Measurements from ENCODE around the gene TCF23.
"Not testable (repeated sequence)": the region's sequence is repeated elsewhere in the genome, so short reads cannot be mapped to it uniquely, and the experiment has no call there.

The TCF23 gene

DNA sequence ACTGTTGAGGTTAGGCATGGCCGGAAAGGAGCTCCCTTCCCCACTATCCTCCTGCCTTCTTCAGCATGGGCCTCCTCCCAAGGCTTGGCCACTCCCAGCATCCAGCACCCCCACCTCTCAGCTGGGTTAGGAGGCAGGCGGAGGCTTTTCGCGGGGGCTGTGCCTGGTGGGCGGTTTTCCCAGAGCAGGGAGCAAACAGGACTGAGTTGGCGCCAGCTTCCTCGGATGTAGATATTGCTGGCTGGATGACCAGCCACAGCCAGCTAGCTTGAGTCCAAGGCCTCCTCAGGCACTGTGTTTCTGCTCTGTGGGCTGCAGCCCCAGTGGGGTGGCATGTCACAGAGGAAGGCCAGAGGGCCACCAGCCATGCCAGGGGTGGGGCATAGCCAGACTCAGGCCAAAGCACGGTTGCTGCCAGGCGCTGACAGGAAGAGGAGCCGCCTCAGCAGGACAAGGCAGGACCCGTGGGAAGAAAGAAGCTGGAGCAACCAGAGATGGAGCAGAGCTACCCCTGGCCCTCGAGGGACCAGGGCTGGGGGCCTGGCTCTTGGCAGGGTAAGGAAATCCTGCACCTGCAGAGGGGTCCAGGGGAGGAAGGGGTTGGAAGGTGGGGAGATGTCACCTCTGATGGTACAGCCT is at the start of gene TCF23:
Gene TCF23 (plus strand): TSS at position 204 of the 639 bp plus-strand sequence. CDS start 130 bp downstream, at position 334.
- DNase-seq (ENCODE audit: low read depth), result no peak

GRCh38 chr2:27099334-27099955 is 49.4 kb upstream of the TCF23 start:
- no peak for DNase-seq (ENCODE audit: low read depth)

DNA sequence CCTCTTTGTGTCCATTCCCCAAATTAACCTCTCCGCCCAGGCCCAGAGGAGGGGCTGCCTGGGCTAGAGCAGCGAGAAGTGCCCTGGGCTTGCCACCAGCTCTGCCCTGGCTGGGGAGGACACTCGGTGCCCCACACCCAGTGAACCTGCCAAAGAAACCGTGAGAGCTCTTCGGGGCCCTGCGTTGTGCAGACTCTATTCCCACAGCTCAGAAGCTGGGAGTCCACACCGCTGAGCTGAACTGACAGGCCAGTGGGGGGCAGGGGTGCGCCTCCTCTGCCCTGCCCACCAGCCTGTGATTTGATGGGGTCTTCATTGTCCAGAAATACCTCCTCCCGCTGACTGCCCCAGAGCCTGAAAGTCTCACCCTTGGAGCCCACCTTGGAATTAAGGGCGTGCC is 48.8 kb upstream of the TCF23 start:
- no peak for DNase-seq (ENCODE audit: low read depth)

DNA sequence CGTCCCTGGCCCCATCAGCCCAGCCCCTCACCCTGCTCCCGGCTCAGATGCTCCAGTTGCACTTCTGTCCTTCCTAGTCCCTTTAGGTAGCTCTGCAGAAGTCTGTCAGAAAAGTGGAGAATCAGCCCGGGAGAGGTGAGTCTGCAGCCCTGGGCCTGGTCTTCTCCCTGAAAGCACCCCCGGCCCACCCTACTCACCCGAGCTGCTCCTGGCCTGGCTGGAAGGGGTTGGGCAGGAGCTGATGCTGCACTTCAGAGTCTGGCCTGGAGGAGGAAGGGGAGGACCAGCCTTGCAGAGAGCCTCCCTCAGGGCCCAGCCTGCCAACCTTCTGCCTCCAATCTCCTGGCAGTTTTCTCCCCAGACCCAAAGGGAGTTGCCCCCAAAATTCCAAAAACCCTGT is 46.5 kb upstream of the TCF23 start:
- DNase-seq (ENCODE audit: low read depth), result no peak

DNA sequence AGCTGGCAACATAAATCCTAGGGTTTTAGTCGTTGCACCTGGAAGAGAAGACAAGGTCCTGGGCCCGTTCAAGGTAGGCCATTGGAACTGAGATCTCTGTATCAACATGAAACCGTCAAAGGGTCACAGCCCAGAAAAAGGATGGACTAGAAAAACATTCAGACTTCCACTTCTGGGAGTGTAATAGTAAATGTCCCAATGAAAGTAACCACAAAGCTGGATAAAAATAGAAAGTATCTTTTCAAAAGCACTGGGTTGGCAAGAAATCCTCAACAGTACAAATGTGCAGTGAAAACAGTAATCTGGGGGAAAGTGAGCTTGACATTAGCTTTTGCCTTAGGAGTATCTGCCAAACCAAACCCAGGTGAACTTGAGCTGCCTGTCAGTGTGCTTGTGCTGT is 42.8 kb upstream of the TCF23 start:
- no peak for DNase-seq (ENCODE audit: low read depth)

DNA sequence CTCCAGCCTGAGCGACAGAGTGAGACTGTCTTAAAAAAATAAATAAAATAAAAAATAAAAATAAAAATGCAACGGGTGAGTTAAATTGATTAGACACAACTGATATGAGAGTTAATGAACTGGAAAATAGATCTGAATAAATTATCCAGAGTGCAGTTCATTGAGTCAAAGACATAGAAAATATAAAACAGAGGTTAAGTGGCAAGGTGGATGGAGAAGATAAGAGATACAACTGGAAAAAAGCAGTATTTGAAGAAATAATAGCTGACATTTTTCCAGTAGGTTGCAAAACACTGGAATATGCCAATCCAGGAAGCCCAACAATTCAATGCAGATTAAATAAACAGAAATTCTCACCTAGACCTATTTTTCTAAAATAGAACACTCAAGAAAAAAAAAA is 40.6 kb upstream of the TCF23 start:
- no peak for DNase-seq (ENCODE audit: low read depth)

GRCh38 chr2:27109083-27109482 is 39.7 kb upstream of the TCF23 start:
- DNase-seq (ENCODE audit: low read depth), result no peak

GRCh38 chr2:27110603-27111352 is 38.0 kb upstream of the TCF23 start:
- not testable (repeated sequence) for DNase-seq (ENCODE audit: low read depth)

- DNase-seq (ENCODE audit: low read depth), result not testable (repeated sequence)
Observed at GRCh38 chr2:27111392-27112078, 37.3 kb upstream of the TCF23 start.

DNA sequence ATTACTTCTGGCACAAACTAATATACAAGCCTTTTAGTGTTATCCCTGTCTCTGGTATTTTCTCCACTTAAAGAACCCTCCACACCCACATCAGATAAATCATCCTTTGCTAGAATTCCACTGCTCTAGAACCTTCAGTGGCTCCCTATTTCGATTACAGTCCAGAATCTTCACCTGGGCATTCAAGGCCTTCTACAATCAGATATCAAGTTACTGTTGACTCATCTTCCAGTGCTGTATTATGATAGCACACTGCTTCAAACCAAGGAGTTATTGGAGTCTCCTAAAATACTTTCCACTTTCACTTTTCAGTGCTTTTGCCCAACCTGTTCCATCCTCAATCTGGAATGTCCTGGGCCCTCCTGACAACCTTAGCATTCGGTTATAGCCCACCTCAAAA is 33.3 kb upstream of the TCF23 start:
- no peak for DNase-seq (ENCODE audit: low read depth)

GRCh38 chr2:27117995-27118524 is 30.7 kb upstream of the TCF23 start:
- no peak for DNase-seq (ENCODE audit: low read depth)

- DNase-seq (ENCODE audit: low read depth), result no peak
Observed at GRCh38 chr2:27118525-27119329, 30.1 kb upstream of the TCF23 start, which contains the start of gene CGREF1. CGREF1 (minus strand) TSS chr2:27119128; CDS start chr2:27104366, 14,762 bp downstream.

DNA sequence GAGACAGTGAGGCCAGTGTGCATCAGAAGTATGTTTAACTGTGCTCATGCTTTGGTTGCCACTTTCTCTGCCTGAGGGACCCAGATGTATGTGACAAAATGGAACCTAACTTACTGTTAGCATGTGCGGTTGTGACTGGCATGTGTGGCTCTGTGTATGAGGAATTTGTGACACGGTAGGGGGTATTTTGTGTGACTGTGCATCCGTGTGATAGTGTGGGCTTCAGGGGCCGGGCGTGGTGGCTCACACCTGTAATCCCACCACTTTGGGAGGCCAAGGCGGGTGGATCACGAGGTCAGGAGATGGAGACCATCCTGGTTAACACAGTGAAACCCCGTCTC is 29.5 kb upstream of the TCF23 start:
- DNase-seq (ENCODE audit: low read depth), result not testable (repeated sequence)

DNA sequence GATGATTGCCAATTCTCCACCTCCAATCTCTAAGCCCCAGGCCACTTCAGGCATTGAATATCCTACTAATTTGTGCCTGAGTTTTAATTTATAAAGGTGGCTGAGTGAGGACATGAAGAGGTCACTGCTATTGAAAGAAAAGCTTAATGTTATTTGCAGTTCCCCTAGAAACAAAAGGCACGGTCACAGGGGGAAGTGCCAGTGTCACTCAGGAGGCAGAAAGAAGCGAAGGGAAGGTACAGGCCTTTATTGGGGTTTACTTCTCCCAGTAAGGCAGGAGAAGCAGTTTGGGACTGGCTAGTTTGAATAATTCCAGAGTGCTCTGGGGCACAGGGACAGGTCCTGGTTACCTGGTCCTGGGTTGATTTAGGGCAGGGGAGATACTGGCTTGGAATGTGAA is 26.9 kb upstream of the TCF23 start:
- no peak for DNase-seq (ENCODE audit: low read depth)

GRCh38 chr2:27122791-27123190 is 26.0 kb upstream of the TCF23 start:
- no peak for DNase-seq (ENCODE audit: low read depth)

- DNase-seq (ENCODE audit: low read depth), result no peak
Observed at GRCh38 chr2:27123302-27124150, 25.3 kb upstream of the TCF23 start, which contains the start of gene ABHD1. ABHD1 (plus strand) TSS chr2:27123815; CDS start chr2:27123949, 134 bp downstream.

DNA sequence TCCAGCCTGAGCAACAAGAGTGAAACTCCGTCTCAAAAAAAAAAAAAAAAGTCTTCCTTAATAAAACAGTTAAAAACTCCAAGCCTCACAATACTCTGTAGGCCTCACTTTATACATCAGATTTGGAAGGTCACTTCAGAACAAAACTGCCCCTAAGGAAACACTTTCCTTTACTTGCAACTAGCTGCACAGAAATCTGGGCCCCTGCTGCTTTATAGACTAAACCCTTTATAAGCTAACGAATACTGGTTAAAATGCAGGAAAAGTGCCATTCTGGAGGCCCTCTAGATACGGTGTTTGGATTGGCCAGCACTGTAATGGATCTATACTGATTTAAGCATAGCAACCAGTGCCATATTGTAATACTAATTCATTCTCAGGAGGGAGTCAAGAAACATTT is 23.7 kb upstream of the TCF23 start:
- DNase-seq (ENCODE audit: low read depth), result no peak

- DNase-seq (ENCODE audit: low read depth), result no peak
Observed at GRCh38 chr2:27126252-27126710, 22.5 kb upstream of the TCF23 start.

DNA sequence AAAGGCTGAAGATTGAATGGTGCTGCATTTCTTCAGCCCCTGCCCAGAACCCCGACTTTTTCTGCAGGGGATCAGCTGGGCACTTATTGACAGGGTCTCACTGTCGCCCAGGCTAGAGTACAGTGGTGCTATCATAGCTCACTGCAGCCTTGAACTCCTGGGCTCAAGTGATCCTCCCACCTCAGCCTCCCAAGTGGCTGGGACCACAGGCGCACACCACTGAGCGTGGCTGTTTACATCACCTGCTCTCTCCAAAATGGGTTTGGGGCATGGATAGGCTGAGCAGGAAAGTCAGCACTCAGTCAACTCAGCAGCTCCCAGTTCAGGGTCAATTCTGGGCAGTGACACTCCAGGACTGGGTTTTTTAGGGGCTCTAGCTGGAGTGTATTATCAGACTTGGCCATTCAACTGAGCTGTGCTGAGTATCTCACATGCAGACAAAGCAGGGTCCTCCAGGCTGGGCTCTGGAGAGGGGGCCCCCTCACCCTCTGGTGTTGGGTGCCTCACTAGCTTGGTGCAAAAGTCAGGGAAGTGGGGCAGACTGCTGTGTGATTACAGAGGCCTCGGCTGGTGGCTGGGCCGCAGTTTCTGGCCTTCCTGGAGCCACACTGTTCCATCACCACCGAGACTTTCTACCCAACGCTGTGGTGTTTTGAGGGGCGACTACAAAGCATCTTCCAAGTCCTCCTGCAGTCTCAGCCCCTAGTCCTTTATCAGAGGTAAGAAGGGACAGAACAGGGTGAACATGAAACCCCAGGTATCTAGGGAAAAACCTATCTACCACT is 20.7 kb upstream of the TCF23 start:
- no peak for DNase-seq (ENCODE audit: low read depth)

All from non-pigmented ciliary epithelial cell (primary cell).